DOHH2 (cell line): ENCODE results near the gene IRF1.

Experiments
- EZH2phosphoT487 ChIP-seq: fragments of 200-600 bp; sonication (generic); IDR thresholded peaks from 2 replicates; pipeline ENCODE4 v1.6.1; 2017; ENCODE audit warnings: borderline replicate concordance, mild to moderate bottlenecking, antibody characterized with exemption, low read length, moderate library complexity, mixed read lengths
- TF ChIP-seq, protein P1 (sequence below): fragments of 200-600 bp; sonication (generic); IDR thresholded peaks from one replicate; pipeline ENCODE4 v1.5.1; 2014; ENCODE audit warnings: antibody characterized with exemption, mild to moderate bottlenecking, low read depth, low read length; ENCODE audit not compliant: poor library complexity, severe bottlenecking

DNA sequence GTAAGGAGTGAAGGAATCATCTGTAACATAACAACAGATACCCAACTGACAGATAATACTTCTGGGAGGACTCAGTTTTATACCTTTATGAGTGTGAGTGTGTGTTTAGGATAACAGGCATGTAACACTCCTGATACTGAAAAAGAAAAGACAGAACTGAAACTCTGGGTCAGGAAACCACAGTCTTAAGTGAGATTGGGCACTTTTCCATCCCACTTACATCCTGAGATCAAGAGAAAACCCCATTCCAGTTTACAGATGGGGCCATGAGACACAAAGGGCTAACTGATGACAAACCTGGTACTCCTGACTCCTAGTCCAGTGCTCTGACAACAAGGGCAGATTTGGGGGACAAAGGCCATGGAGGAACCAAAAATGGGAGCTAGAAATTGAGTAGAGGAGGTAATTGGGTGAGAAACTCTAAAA lies 34.7 kb upstream of the IRF1 start:
- TF ChIP-seq, protein P1, sequence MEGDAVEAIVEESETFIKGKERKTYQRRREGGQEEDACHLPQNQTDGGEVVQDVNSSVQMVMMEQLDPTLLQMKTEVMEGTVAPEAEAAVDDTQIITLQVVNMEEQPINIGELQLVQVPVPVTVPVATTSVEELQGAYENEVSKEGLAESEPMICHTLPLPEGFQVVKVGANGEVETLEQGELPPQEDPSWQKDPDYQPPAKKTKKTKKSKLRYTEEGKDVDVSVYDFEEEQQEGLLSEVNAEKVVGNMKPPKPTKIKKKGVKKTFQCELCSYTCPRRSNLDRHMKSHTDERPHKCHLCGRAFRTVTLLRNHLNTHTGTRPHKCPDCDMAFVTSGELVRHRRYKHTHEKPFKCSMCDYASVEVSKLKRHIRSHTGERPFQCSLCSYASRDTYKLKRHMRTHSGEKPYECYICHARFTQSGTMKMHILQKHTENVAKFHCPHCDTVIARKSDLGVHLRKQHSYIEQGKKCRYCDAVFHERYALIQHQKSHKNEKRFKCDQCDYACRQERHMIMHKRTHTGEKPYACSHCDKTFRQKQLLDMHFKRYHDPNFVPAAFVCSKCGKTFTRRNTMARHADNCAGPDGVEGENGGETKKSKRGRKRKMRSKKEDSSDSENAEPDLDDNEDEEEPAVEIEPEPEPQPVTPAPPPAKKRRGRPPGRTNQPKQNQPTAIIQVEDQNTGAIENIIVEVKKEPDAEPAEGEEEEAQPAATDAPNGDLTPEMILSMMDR = no peak
- TF ChIP-seq EZH2phosphoT487 = no peak
